GM20000 (cell line): ENCODE results near the gene PSORS1C1.
"Not testable (repeated sequence)": the region's sequence is repeated elsewhere in the genome, so short reads cannot be mapped to it uniquely, and the experiment has no call there.

Experiments
- DNase-seq: peaks from one replicate; pipeline ENCODE4 v3.0.0; 2012; ENCODE audit warnings: low spot score
- CTCF ChIP-seq: IDR thresholded peaks from 2 replicates; pipeline ENCODE4 v1.5.1; 2012; ENCODE audit warnings: mild to moderate bottlenecking, control low read depth; ENCODE audit errors: extremely low read depth, missing control alignments

Gene PSORS1C1, protein sequence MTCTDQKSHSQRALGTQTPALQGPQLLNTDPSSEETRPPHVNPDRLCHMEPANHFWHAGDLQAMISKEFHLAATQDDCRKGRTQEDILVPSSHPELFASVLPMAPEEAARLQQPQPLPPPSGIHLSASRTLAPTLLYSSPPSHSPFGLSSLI

GRCh38 chr6:31114541-31114878 lies at the start of gene PSORS1C1:
TSS of gene PSORS1C1 (plus strand) at chr6:31114800. CDS start at chr6:31129633, 14,833 bp downstream.
- no peak for DNase-seq
- no peak for TF ChIP-seq CTCF

GRCh38 chr6:31065556-31065955 lies 49.0 kb upstream of the PSORS1C1 start:
- TF ChIP-seq CTCF: no peak
- DNase-seq: no peak

DNA sequence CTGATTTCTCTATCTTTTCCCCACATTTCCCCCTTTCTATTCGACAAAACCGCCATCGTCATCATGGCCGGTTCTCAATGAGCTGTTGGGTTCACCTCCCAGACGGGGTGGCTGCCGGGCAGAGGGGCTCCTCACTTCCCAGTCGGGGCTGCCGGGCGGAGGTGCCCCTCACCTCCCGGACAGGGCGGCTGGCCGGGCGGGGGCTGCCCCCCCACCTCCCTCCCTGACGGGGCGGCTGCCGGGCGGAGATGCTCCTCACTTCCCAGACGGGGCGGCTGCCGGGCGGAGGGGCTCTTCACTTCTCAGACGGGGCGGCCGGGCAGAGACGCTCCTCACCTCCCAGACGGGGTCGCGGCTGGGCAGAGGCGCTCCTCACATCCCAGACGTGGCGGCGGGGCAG lies 47.6 kb upstream of the PSORS1C1 start:
- DNase-seq: not testable (repeated sequence)

GRCh38 chr6:31067891-31068668 lies 46.5 kb upstream of the PSORS1C1 start:
- DNase-seq: not testable (repeated sequence)

- TF ChIP-seq CTCF: peak; percentile 86
Observed at GRCh38 chr6:31068669-31069340, 45.8 kb upstream of the PSORS1C1 start.

GRCh38 chr6:31070711-31071197 lies 43.8 kb upstream of the PSORS1C1 start:
- TF ChIP-seq CTCF: peak; percentile 31
- DNase-seq: peak; percentile 45

More at GRCh38 chr6:31068669-31069340, 45.8 kb upstream of the PSORS1C1 start:
- peak; percentile 87 for DNase-seq

- no peak for DNase-seq
- TF ChIP-seq CTCF: no peak
Observed at GRCh38 chr6:31074401-31074800, 40.2 kb upstream of the PSORS1C1 start.

GRCh38 chr6:31075528-31075927 lies 39.1 kb upstream of the PSORS1C1 start:
- no peak for TF ChIP-seq CTCF
- no peak for DNase-seq
